D721Med (cell line): ENCODE data around the gene SELP.

Experiments
- DNase-seq: peaks from one replicate; pipeline ENCODE4 v3.0.0; 2011; ENCODE audit warnings: low spot score; ENCODE audit not compliant: insufficient read length
- FAIRE-seq: peaks from 2 replicates; lab custom pipeline; 2011; peaks lifted over from hg19 to GRCh38; lab: Jason Lieb, UNC
- CTCF ChIP-seq: IDR thresholded peaks from 2 replicates; pipeline ENCODE4 v1.5.1; 2012; ENCODE audit warnings: mild to moderate bottlenecking, control low read depth; ENCODE audit not compliant: insufficient read depth; ENCODE audit errors: missing control alignments

The SELP gene

GRCh38 chr1:169618367-169618766 is 11.6 kb downstream of the SELP start:
- FAIRE-seq (no peak), DNase-seq (no peak)
- TF ChIP-seq CTCF = no peak

- FAIRE-seq = no peak
- no peak for TF ChIP-seq CTCF
- DNase-seq = no peak
Observed at GRCh38 chr1:169615803-169616202, 14.1 kb downstream of the SELP start.

GRCh38 chr1:169610858-169611257 is 19.1 kb downstream of the SELP start:
- DNase-seq (no peak), FAIRE-seq (no peak)
- no peak for TF ChIP-seq CTCF

- FAIRE-seq = no peak
- no peak for TF ChIP-seq CTCF
- DNase-seq = no peak
Observed at GRCh38 chr1:169610108-169610507, 19.8 kb downstream of the SELP start.

- DNase-seq = no peak
- FAIRE-seq = no peak
- no peak for TF ChIP-seq CTCF
Observed at GRCh38 chr1:169608226-169608625, 21.7 kb downstream of the SELP start.

GRCh38 chr1:169604781-169605560 is 25.0 kb downstream of the SELP start:
- DNase-seq = no peak
- FAIRE-seq = no peak
- TF ChIP-seq CTCF = no peak
